ENCODE measurements around the gene CRACR2B.

CRACR2B gene

GRCh38 chr11:855796-856195 is 28.1 kb downstream of the CRACR2B start:
- DNase-seq (ENCODE audit: low read depth) = no peak
- no peak overlapping the region for H3K4me3 ChIP-seq (ENCODE audit: low read length)
- TF ChIP-seq, protein P1, sequence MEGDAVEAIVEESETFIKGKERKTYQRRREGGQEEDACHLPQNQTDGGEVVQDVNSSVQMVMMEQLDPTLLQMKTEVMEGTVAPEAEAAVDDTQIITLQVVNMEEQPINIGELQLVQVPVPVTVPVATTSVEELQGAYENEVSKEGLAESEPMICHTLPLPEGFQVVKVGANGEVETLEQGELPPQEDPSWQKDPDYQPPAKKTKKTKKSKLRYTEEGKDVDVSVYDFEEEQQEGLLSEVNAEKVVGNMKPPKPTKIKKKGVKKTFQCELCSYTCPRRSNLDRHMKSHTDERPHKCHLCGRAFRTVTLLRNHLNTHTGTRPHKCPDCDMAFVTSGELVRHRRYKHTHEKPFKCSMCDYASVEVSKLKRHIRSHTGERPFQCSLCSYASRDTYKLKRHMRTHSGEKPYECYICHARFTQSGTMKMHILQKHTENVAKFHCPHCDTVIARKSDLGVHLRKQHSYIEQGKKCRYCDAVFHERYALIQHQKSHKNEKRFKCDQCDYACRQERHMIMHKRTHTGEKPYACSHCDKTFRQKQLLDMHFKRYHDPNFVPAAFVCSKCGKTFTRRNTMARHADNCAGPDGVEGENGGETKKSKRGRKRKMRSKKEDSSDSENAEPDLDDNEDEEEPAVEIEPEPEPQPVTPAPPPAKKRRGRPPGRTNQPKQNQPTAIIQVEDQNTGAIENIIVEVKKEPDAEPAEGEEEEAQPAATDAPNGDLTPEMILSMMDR (conservative IDR thresholded peaks at IDR 0.05; ENCODE audit: low read length) = no peak

GRCh38 chr11:856397-856796 is 28.7 kb downstream of the CRACR2B start:
- TF ChIP-seq, protein P1 (conservative IDR thresholded peaks at IDR 0.05; ENCODE audit: low read length) = no peak
- no peak for DNase-seq (ENCODE audit: low read depth)
- no peak overlapping the region for H3K4me3 ChIP-seq (ENCODE audit: low read length)

DNA sequence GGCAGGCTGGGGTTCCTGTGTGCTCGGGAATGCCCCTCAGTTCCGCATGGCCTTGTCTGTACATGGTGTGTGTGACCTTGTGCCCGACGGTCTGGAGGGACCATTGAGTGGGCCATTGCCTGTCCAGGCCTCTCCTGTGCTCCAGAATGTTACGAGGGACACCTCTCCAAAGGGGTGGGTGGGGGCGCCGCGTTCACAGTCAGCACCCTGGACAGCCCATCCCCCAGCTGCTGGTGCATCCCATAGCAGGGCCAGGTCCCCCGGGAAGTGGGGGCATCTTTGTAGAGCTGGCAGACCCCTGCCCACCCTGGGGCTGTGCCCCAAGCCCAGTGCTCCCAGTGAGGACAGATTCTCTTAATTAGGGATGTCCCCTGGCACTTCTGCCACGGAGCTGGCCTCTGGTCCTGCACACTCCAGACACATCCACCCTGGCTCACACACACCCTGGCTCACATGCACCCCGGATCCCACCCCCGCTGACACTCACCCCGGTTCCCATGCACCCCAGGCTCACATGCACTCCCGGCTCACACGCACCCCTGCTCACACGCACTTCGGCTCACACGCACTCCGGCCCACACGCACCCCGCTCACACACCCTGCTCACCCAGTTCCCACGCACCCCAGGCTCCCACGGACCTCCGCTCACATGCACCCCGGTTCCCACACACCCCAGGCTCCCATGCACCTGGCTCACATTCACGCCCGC is 30.5 kb downstream of the CRACR2B start:
- no peak overlapping the region for H3K4me3 ChIP-seq (ENCODE audit: low read length)
- DNase-seq (ENCODE audit: low read depth) = no peak
- TF ChIP-seq, protein P1 (conservative IDR thresholded peaks at IDR 0.05; ENCODE audit: low read length) = no peak

GRCh38 chr11:858762-859339 is 31.1 kb downstream of the CRACR2B start:
- no peak for DNase-seq (ENCODE audit: low read depth)
- H3K4me3 ChIP-seq (ENCODE audit: low read length) = no peak overlapping the region
- TF ChIP-seq, protein P1 (conservative IDR thresholded peaks at IDR 0.05; ENCODE audit: low read length) = no peak

DNA sequence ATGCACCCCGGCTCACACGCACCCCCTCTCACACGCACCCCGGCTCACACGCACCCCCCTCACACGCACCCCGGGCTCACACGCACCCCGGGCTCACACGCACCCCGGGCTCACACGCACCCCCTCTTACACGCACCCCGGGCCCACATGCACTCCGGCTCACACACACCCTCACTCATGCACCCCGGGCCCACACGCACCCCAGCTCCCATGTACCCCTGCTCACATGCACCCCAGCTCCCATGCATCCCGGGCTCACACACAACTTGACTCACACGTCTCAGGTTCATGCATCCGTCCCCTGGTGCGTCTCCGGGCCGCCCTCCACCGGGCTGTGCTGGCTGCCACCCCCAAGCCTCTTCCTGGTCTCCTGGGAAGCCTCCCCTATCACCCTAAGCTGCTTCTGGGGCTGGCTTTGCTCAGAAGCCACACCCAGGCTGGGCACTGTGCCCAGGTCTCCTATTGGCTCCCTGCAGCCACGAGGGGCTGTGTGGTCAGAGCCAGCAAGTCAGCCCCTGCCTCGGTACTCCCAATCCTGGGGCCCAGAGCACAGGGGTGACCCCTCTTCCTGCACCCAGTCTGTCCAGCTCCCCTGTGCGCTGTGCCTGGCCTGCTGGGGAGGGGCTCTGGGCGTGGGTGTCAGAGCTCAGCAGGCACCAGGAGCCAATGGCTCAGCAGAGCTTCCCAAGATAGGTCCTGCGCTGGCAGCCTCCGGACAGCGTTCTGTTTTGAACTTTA is 31.8 kb downstream of the CRACR2B start:
- DNase-seq (ENCODE audit: low read depth) = peak; percentile 67
- no peak overlapping the region for H3K4me3 ChIP-seq (ENCODE audit: low read length)
- TF ChIP-seq, protein P1 (conservative IDR thresholded peaks at IDR 0.05; ENCODE audit: low read length) = no peak

- DNase-seq (ENCODE audit: low read depth) = no peak
- no peak overlapping the region for H3K4me3 ChIP-seq (ENCODE audit: low read length)
- TF ChIP-seq, protein P1 (conservative IDR thresholded peaks at IDR 0.05; ENCODE audit: low read length) = no peak
Observed at GRCh38 chr11:860234-861104, 32.8 kb downstream of the CRACR2B start.
